ENCODE measurements around the gene SERINC5. TPM values are rescaled to one million over a fixed set of nuclear protein-coding genes. Genes with fewer than 3 reads are reported as not detected.

Gene SERINC5
- total RNA-seq, 2 donors from 2014 or later = 12.8 to 13.9 TPM

DNA sequence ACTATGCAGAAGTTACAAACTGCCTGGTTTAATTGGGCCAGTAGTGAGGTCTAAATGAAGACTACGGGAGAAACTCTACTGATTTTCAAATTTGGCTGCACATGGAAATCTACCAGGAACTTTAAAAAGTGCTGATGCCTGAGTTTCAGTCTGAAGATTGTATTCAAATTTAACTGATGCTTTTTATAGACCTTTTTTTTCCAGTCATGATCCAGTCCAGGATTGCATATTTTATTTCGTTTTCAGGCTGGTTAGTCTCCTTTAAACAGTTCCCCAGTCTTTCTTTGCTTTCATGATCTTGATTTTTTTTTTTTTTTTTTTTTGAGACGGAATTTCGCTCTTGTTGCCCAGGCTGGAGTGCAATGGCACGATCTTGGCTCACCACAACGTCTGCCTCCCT lies 40.3 kb upstream of the SERINC5 start:
- no peaks in the 10 kb centered on the region for H3K27me3 ChIP-seq (replicated peaks; ENCODE audit: insufficient read depth)
- TF ChIP-seq, protein P1, sequence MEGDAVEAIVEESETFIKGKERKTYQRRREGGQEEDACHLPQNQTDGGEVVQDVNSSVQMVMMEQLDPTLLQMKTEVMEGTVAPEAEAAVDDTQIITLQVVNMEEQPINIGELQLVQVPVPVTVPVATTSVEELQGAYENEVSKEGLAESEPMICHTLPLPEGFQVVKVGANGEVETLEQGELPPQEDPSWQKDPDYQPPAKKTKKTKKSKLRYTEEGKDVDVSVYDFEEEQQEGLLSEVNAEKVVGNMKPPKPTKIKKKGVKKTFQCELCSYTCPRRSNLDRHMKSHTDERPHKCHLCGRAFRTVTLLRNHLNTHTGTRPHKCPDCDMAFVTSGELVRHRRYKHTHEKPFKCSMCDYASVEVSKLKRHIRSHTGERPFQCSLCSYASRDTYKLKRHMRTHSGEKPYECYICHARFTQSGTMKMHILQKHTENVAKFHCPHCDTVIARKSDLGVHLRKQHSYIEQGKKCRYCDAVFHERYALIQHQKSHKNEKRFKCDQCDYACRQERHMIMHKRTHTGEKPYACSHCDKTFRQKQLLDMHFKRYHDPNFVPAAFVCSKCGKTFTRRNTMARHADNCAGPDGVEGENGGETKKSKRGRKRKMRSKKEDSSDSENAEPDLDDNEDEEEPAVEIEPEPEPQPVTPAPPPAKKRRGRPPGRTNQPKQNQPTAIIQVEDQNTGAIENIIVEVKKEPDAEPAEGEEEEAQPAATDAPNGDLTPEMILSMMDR (IDR thresholded peaks at IDR 0.05) = no peak

DNA sequence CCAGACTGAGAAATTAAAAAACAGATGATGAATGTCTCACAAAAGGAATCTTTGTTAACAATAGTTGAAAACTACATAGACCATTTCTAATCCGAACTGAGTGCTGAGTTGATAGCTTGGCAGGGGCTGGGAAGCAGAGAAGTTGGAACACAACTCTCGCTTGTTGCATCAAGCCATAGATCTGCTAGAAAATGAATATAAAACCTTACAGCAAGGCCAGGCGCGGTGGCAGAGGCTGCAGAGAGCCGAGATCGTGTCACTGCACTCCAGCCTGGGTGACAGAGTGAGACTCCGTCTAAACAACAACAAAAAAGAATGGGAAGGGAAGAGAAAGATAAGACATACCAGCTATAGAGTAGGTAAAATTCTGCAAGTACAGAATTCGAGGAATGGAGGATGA lies 35.9 kb upstream of the SERINC5 start:
- H3K9me3 ChIP-seq = no peaks in the 10 kb centered on the region
- no peak overlapping the region for H3K4me3 ChIP-seq
- H3K36me3 ChIP-seq = no peaks in the 10 kb centered on the region
- no peaks in the 10 kb centered on the region for H3K27me3 ChIP-seq (replicated peaks; ENCODE audit: insufficient read depth)
- peaks cover 0 to 6% of the 10 kb centered on the region in 2 donors for H3K4me1 ChIP-seq (ENCODE audit: control insufficient read depth in 1 of 2, low read depth in 2 of 2)
- no peak overlapping the region for H3K27ac ChIP-seq
- ATAC-seq (ENCODE audit: insufficient number of reproducible peaks, low FRiP score, low read depth) (no peak), DNase-seq (ENCODE audit: low spot score) (no peak)
- TF ChIP-seq, protein P1 (IDR thresholded peaks at IDR 0.05) = no peak

More for the DNA sequence above, 40.3 kb upstream of the SERINC5 start:
- Histone ChIP-seq H3K4me3 (peak overlapping the region; percentile 27), H3K4me1 (ENCODE audit: control insufficient read depth in 1 of 2, low read depth in 2 of 2) (peaks cover 0 to 6% of the 10 kb centered on the region in 2 donors), H3K27ac (peak overlapping the region in 1 of 2 donors; percentile 0), H3K36me3 (no peaks in the 10 kb centered on the region), H3K9me3 (no peaks in the 10 kb centered on the region)
- DNase-seq (ENCODE audit: low spot score) (no peak), ATAC-seq (ENCODE audit: insufficient number of reproducible peaks, low FRiP score, low read depth) (no peak)

GRCh38 chr5:80289320-80289719 lies 33.5 kb upstream of the SERINC5 start:
- Histone ChIP-seq H3K27me3 (replicated peaks; ENCODE audit: insufficient read depth) (no peaks in the 10 kb centered on the region), H3K27ac (no peak overlapping the region), H3K9me3 (no peaks in the 10 kb centered on the region), H3K4me1 (ENCODE audit: control insufficient read depth in 1 of 2, low read depth in 2 of 2) (no peaks in the 10 kb centered on the region), H3K4me3 (no peak overlapping the region), H3K36me3 (no peaks in the 10 kb centered on the region)
- TF ChIP-seq, protein P1 (IDR thresholded peaks at IDR 0.05) = no peak
- ATAC-seq (ENCODE audit: insufficient number of reproducible peaks, low FRiP score, low read depth) = no peak
- no peak for DNase-seq (ENCODE audit: low spot score)

DNA sequence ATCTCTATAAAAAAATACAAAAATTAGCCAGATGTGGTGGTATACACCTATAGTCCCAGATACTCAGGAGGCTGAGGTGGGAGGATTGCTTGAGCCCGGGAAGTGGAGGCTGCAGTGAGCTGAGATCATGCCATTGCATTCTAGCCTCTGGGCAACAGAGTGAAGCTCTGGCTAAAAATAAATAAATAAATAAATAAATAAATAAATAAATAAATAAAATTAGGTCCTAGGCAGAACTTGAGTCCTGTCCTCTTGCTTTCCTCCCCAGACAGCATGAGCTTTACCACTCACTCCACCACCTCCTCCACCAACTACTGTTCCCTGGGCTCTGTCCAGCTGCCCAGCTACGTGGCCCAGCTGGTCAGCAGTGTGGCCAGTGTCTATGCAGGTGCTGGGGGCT lies 32.3 kb upstream of the SERINC5 start:
- no peaks in the 10 kb centered on the region for H3K9me3 ChIP-seq
- DNase-seq (ENCODE audit: low spot score) = no peak
- no peak overlapping the region for H3K27ac ChIP-seq
- H3K4me1 ChIP-seq (ENCODE audit: control insufficient read depth in 1 of 2, low read depth in 2 of 2) = no peaks in the 10 kb centered on the region
- TF ChIP-seq, protein P1 (IDR thresholded peaks at IDR 0.05) = no peak
- no peak overlapping the region for H3K4me3 ChIP-seq
- no peaks in the 10 kb centered on the region for H3K36me3 ChIP-seq
- H3K27me3 ChIP-seq (replicated peaks; ENCODE audit: insufficient read depth) = no peaks in the 10 kb centered on the region
- ATAC-seq (ENCODE audit: insufficient number of reproducible peaks, low FRiP score, low read depth) = no peak

DNA sequence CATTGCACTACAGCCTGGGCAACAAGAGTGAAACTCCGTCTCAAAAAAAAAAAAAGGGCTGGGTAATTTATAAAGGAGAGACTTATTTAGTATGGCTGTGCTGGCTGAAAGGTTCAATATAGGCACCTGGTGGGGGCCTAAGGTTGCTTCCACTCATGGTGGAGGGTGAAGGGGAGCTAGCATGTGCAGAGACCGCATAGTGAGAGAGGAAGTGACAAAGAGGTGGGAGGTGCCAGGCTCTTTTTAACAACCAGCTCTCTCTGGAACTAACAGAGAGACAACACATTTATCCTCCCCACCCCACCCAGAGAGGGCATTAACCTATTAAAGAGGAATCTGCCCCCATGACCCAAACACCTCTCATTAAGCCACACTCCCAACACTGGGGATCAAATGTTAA lies 28.9 kb upstream of the SERINC5 start:
- Histone ChIP-seq H3K4me1 (ENCODE audit: control insufficient read depth in 1 of 2, low read depth in 2 of 2) (no peaks in the 10 kb centered on the region), H3K36me3 (no peaks in the 10 kb centered on the region), H3K4me3 (no peak overlapping the region), H3K27ac (no peak overlapping the region), H3K9me3 (no peaks in the 10 kb centered on the region), H3K27me3 (replicated peaks; ENCODE audit: insufficient read depth) (no peaks in the 10 kb centered on the region)
- TF ChIP-seq, protein P1 (IDR thresholded peaks at IDR 0.05) = no peak
- DNase-seq (ENCODE audit: low spot score) = no peak
- ATAC-seq (ENCODE audit: insufficient number of reproducible peaks, low FRiP score, low read depth) = no peak
